GM23338 (cell line): ENCODE results near the gene CFAP65. TPM values are rescaled to one million over a fixed set of nuclear protein-coding genes. Genes with fewer than 3 reads are reported as not detected.

Experiments used
- ATAC-seq: fragments of 200-7000 bp; cut with Tn5 transposase; 3 replicates; pipeline ENCODE4 v1.9.1; 2020
- DNase-seq: peaks from one replicate; pipeline ENCODE4 v3.0.0-alpha.2; 2015; ENCODE audit warnings: low spot score
- H2AFZ ChIP-seq: fragments of 200-600 bp; sonication (generic); 2 replicates; pipeline ENCODE4 v1.8.0; 2016; ENCODE audit warnings: antibody characterized with exemption, mild to moderate bottlenecking, moderate library complexity
- H3F3A ChIP-seq: fragments of 200-600 bp; sonication (generic); replicated peaks from 2 replicates; pipeline ENCODE4 v1.8.0; 2017; ENCODE audit warnings: antibody characterized with exemption, mixed run types, low read depth
- H3K27ac ChIP-seq: fragments of 200-600 bp; sonication (generic); 2 replicates; pipeline ENCODE4 v1.6.1; 2016; ENCODE audit warnings: low read depth
- H3K27me3 ChIP-seq: fragments of 200-600 bp; sonication (generic); 2 replicates; pipeline ENCODE4 v1.8.0; 2016; ENCODE audit warnings: mild to moderate bottlenecking, mixed run types, moderate library complexity; ENCODE audit not compliant: insufficient read depth
- H3K36me3 ChIP-seq: fragments of 200-600 bp; sonication (generic); 2 replicates; pipeline ENCODE4 v1.8.0; 2016; ENCODE audit warnings: mild to moderate bottlenecking; ENCODE audit not compliant: insufficient read depth
- H3K4me1 ChIP-seq: fragments of 200-600 bp; sonication (generic); 2 replicates; pipeline ENCODE4 v1.8.0; 2016; ENCODE audit warnings: mild to moderate bottlenecking, moderate library complexity; ENCODE audit not compliant: insufficient read depth
- H3K4me2 ChIP-seq: fragments of 200-600 bp; sonication (generic); 2 replicates; pipeline ENCODE4 v1.7.1; 2017; ENCODE audit warnings: mixed run types
- H3K4me3 ChIP-seq: fragments of 200-600 bp; sonication (generic); 2 replicates; pipeline ENCODE4 v1.6.1; 2016; ENCODE audit warnings: mixed run types
- H3K79me2 ChIP-seq: fragments of 200-600 bp; sonication (generic); replicated peaks from 2 replicates; pipeline ENCODE4 v1.8.0; 2017; ENCODE audit warnings: mild to moderate bottlenecking; ENCODE audit not compliant: insufficient read depth
- H3K9me2 ChIP-seq: fragments of 200-600 bp; sonication (generic); 2 replicates; pipeline ENCODE4 v1.8.0; 2017; ENCODE audit not compliant: insufficient read depth
- H4K20me1 ChIP-seq: fragments of 200-600 bp; sonication (generic); replicated peaks from 2 replicates; pipeline ENCODE4 v1.8.0; 2017; ENCODE audit warnings: mild to moderate bottlenecking; ENCODE audit not compliant: insufficient read depth
- H3K27ac Mint-ChIP-seq: 2 replicates; pipeline ENCODE4 v1.8.0; 2020; ENCODE audit warnings: inconsistent platforms, mild to moderate bottlenecking, moderate library complexity, mixed read lengths
- H3K27me3 Mint-ChIP-seq: 3 replicates; pipeline ENCODE4 v1.8.0; 2022; ENCODE audit warnings: low read depth, mild to moderate bottlenecking, moderate library complexity, mixed read lengths, inconsistent platforms; ENCODE audit not compliant: insufficient read depth, poor library complexity
- H3K36me3 Mint-ChIP-seq: 3 replicates; pipeline ENCODE4 v1.8.0; 2021; ENCODE audit warnings: low read depth, mild to moderate bottlenecking, inconsistent platforms, moderate library complexity, mixed read lengths
- H3K4me1 Mint-ChIP-seq: 3 replicates; pipeline ENCODE4 v1.8.0; 2020; ENCODE audit warnings: mild to moderate bottlenecking, inconsistent platforms, mixed read lengths
- H3K4me3 Mint-ChIP-seq: 3 replicates; pipeline ENCODE4 v1.8.0; 2021; ENCODE audit warnings: moderate library complexity, mild to moderate bottlenecking, inconsistent platforms, mixed read lengths
- H3K9me3 Mint-ChIP-seq: 3 replicates; pipeline ENCODE4 v1.8.0; 2020; ENCODE audit warnings: moderate library complexity, mild to moderate bottlenecking, inconsistent platforms, mixed read lengths
- CREB1 ChIP-seq: fragments of 250-450 bp; sonication (Bioruptor Pico); IDR thresholded peaks from 2 replicates; pipeline ENCODE4 v1.5.0; 2020; ENCODE audit warnings: low read depth, mild to moderate bottlenecking, moderate library complexity
- CTCF ChIP-seq, 2 experiments: fragments of 200-600 bp in 1 of 2; sonication (generic) in 1 of 2; conservative IDR thresholded peaks; 2 replicates each; pipeline versions ENCODE4 v1.5.1 to v1.6.1; 2016 to 2017; ENCODE audit warnings: antibody characterized with exemption in 2 of 2, low read depth in 2 of 2, mild to moderate bottlenecking in 2 of 2, moderate library complexity in 1 of 2
- NANOG ChIP-seq: IDR thresholded peaks from 2 replicates; pipeline ENCODE4 v1.6.1; 2016; ENCODE audit warnings: antibody characterized with exemption, borderline replicate concordance
- POLR2AphosphoS5 ChIP-seq: IDR thresholded peaks from 2 replicates; pipeline ENCODE4 v1.6.1; 2016; ENCODE audit warnings: antibody characterized with exemption, low read depth
- ZNF114 ChIP-seq: fragments of 250-450 bp; sonication (Bioruptor Pico); IDR thresholded peaks from 2 replicates; pipeline ENCODE4 v1.5.0; 2020; ENCODE audit warnings: mild to moderate bottlenecking, moderate library complexity
- polyA plus RNA-seq: library from polyadenylated mRNA; unstranded; fragments of >200 nt; fragmentation: Nextera tagmentation; extraction: Ambion mirVana; gene quantifications from 2 replicates; pipeline ENCODE4 v1.2.1, GENCODE V29; 2016
- total RNA-seq: library from RNA; depleted of rRNA; stranded (reverse); fragments of >200 nt; shearing (Covaris generic); gene quantifications from 2 replicates; pipeline ENCODE4 v1.2.3, GENCODE V29; 2014
- TF ChIP-seq, protein P1 (sequence below): fragments of 250-450 bp; sonication (Bioruptor Pico); IDR thresholded peaks from 2 replicates; pipeline ENCODE4 v1.5.0; 2020; ENCODE audit warnings: mild to moderate bottlenecking, moderate library complexity

CFAP65 gene
- total and polyA plus RNA-seq, 2 experiments from 2014 or later: 0.38 to 0.74 TPM

GRCh38 chr2:219032051-219032745, 9.1 kb downstream of the CFAP65 start:
- H3K27me3 Mint-ChIP-seq: peaks cover 14% of the 10 kb centered on the region
- H3K36me3 Mint-ChIP-seq: no peaks in the 10 kb centered on the region
- DNase-seq (no peak), ATAC-seq (no peak)
- no peaks in the 10 kb centered on the region; the same call in 2 of the 3 replicates for H3K9me3 Mint-ChIP-seq
- no peak overlapping the region for H3K27ac Mint-ChIP-seq
- H3K27ac ChIP-seq: no peak overlapping the region
- H2AFZ ChIP-seq: 0 out of 2 replicates have a peak overlapping the region, but pooled peaks have one; percentile 28
- no peaks in the 10 kb centered on the region for H3K9me2 ChIP-seq
- H3K79me2 ChIP-seq: no peaks in the 10 kb centered on the region
- H3K4me3 ChIP-seq: no peak overlapping the region
- no peaks in the 10 kb centered on the region for H3K36me3 ChIP-seq
- no peaks in the 10 kb centered on the region for H3K4me1 ChIP-seq
- no peaks in the 10 kb centered on the region for H3K27me3 ChIP-seq
- no peak for TF ChIP-seq CTCF (conservative IDR thresholded peaks at IDR 0.05; ENCODE audit: low read depth in 2 of 2)
- TF ChIP-seq ZNF114: no peak
- TF ChIP-seq, protein P1, sequence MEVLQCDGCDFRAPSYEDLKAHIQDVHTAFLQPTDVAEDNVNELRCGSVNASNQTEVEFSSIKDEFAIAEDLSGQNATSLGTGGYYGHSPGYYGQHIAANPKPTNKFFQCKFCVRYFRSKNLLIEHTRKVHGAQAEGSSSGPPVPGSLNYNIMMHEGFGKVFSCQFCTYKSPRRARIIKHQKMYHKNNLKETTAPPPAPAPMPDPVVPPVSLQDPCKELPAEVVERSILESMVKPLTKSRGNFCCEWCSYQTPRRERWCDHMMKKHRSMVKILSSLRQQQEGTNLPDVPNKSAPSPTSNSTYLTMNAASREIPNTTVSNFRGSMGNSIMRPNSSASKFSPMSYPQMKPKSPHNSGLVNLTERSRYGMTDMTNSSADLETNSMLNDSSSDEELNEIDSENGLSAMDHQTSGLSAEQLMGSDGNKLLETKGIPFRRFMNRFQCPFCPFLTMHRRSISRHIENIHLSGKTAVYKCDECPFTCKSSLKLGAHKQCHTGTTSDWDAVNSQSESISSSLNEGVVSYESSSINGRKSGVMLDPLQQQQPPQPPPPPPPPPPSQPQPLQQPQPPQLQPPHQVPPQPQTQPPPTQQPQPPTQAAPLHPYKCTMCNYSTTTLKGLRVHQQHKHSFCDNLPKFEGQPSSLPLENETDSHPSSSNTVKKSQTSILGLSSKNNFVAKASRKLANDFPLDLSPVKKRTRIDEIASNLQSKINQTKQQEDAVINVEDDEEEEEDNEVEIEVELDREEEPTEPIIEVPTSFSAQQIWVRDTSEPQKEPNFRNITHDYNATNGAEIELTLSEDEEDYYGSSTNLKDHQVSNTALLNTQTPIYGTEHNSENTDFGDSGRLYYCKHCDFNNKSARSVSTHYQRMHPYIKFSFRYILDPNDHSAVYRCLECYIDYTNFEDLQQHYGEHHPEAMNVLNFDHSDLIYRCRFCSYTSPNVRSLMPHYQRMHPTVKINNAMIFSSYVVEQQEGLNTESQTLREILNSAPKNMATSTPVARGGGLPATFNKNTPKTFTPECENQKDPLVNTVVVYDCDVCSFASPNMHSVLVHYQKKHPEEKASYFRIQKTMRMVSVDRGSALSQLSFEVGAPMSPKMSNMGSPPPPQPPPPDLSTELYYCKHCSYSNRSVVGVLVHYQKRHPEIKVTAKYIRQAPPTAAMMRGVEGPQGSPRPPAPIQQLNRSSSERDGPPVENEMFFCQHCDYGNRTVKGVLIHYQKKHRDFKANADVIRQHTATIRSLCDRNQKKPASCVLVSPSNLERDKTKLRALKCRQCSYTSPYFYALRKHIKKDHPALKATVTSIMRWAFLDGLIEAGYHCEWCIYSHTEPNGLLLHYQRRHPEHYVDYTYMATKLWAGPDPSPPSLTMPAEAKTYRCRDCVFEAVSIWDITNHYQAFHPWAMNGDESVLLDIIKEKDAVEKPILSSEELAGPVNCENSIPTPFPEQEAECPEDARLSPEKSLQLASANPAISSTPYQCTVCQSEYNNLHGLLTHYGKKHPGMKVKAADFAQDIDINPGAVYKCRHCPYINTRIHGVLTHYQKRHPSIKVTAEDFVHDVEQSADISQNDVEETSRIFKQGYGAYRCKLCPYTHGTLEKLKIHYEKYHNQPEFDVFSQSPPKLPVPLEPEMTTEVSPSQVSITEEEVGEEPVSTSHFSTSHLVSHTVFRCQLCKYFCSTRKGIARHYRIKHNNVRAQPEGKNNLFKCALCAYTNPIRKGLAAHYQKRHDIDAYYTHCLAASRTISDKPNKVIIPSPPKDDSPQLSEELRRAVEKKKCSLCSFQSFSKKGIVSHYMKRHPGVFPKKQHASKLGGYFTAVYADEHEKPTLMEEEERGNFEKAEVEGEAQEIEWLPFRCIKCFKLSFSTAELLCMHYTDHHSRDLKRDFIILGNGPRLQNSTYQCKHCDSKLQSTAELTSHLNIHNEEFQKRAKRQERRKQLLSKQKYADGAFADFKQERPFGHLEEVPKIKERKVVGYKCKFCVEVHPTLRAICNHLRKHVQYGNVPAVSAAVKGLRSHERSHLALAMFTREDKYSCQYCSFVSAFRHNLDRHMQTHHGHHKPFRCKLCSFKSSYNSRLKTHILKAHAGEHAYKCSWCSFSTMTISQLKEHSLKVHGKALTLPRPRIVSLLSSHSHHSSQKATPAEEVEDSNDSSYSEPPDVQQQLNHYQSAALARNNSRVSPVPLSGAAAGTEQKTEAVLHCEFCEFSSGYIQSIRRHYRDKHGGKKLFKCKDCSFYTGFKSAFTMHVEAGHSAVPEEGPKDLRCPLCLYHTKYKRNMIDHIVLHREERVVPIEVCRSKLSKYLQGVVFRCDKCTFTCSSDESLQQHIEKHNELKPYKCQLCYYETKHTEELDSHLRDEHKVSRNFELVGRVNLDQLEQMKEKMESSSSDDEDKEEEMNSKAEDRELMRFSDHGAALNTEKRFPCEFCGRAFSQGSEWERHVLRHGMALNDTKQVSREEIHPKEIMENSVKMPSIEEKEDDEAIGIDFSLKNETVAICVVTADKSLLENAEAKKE (CRISPR knock-in tag): no peak
- TF ChIP-seq CREB1 (CRISPR knock-in tag): no peak
- TF ChIP-seq NANOG: no peak
- TF ChIP-seq POLR2AphosphoS5: no peak
- no peaks in the 10 kb centered on the region for H3F3A ChIP-seq
- H3K4me1 Mint-ChIP-seq: peaks cover 3% of the 10 kb centered on the region; the same call in 2 of the 3 replicates
- H3K4me3 Mint-ChIP-seq: no peak overlapping the region
- no peak overlapping the region for H3K4me2 ChIP-seq
- no peaks in the 10 kb centered on the region for H4K20me1 ChIP-seq
